CD14-positive monocyte (primary cell): ENCODE data around the gene PXDN. TPM values are rescaled to one million over a fixed set of nuclear protein-coding genes. Genes with fewer than 3 reads are reported as not detected.

Experiments
- DNase-seq, 3 donors: peaks; one replicate each; pipeline ENCODE4 v3.0.0-alpha.2; 2011 to 2022
- H2AFZ ChIP-seq: 2 replicates; pipeline ENCODE4 v1.6.0; 2012; ENCODE audit warnings: mild to moderate bottlenecking, low read depth, low read length, inconsistent platforms; ENCODE audit not compliant: insufficient read depth, poor library complexity, severe bottlenecking
- H3K27ac ChIP-seq, 2 donors: 1 replicate in 1 of 2; 2 replicates in 1 of 2; pipeline ENCODE4 v1.5.1; 2012 to 2013; ENCODE audit warnings: low read length in 2 of 2, control low read depth in 1 of 2, inconsistent platforms in 1 of 2, low read depth in 1 of 2, mild to moderate bottlenecking in 1 of 2
- H3K27me3 ChIP-seq, 2 donors: one replicate each; pipeline versions ENCODE4 v1.6.0 to v1.6.1; 2011 to 2013; ENCODE audit warnings: low read length in 2 of 2; ENCODE audit not compliant: control insufficient read depth in 2 of 2, insufficient read depth in 2 of 2
- H3K36me3 ChIP-seq, 2 donors: replicated peaks in 1 of 2; 1 replicate in 1 of 2; 2 replicates in 1 of 2; pipeline versions ENCODE4 v1.5.1 to v1.6.1; 2012 to 2013; ENCODE audit warnings: low read length in 2 of 2, control low read depth in 1 of 2, inconsistent platforms in 1 of 2, mild to moderate bottlenecking in 1 of 2; ENCODE audit not compliant: insufficient read depth in 2 of 2, control insufficient read depth in 1 of 2
- H3K4me1 ChIP-seq, 2 donors: 1 replicate in 1 of 2; 2 replicates in 1 of 2; pipeline versions ENCODE4 v1.5.1 to v1.6.1; 2012 to 2013; ENCODE audit warnings: low read length in 2 of 2, control low read depth in 1 of 2, inconsistent platforms in 1 of 2, mild to moderate bottlenecking in 1 of 2, moderate library complexity in 1 of 2; ENCODE audit not compliant: insufficient read depth in 2 of 2, control insufficient read depth in 1 of 2
- H3K4me2 ChIP-seq: replicated peaks from 2 replicates; pipeline ENCODE3; 2012; ENCODE audit warnings: low read length, moderate library complexity, mild to moderate bottlenecking; ENCODE audit not compliant: poor library complexity, severe bottlenecking; ENCODE audit errors: extremely low read depth
- H3K4me3 ChIP-seq, 3 experiments: fragments of 200-600 bp in 1 of 3; sonication (generic) in 1 of 3; replicated peaks in 1 of 3; 1 replicate in 2 of 3; 2 replicates in 1 of 3; pipeline ENCODE4 v1.5.1; 2011 to 2013; ENCODE audit warnings: low read length in 3 of 3, mild to moderate bottlenecking in 3 of 3, control low read depth in 2 of 3, low read depth in 2 of 3, inconsistent platforms in 1 of 3, moderate library complexity in 1 of 3
- H3K79me2 ChIP-seq: 2 replicates; pipeline ENCODE4 v1.6.0; 2012; ENCODE audit warnings: mild to moderate bottlenecking, control low read depth, inconsistent platforms, low read length, moderate library complexity; ENCODE audit not compliant: insufficient read depth
- H3K9ac ChIP-seq: 2 replicates; pipeline ENCODE4 v1.6.0; 2017; ENCODE audit warnings: low read length, mild to moderate bottlenecking; ENCODE audit not compliant: insufficient read depth, poor library complexity, severe bottlenecking
- H3K9me3 ChIP-seq, 2 donors: replicated peaks in 1 of 2; 1 replicate in 1 of 2; 2 replicates in 1 of 2; pipeline versions ENCODE4 v1.5.1 to v1.6.1; 2012 to 2013; ENCODE audit warnings: low read length in 2 of 2, control low read depth in 1 of 2; ENCODE audit not compliant: control insufficient read depth in 1 of 2, insufficient read depth in 1 of 2
- H4K20me1 ChIP-seq: 2 replicates; pipeline ENCODE4 v1.6.0; 2012; ENCODE audit warnings: mild to moderate bottlenecking, low read length, control low read depth, moderate library complexity; ENCODE audit not compliant: insufficient read depth
- H3K27ac Mint-ChIP-seq, 7 donors: one replicate each; pipeline ENCODE4 v1.8.0; 2020; ENCODE audit warnings: mild to moderate bottlenecking in 7 of 7, mixed read lengths in 7 of 7, moderate library complexity in 6 of 7, inconsistent platforms in 2 of 7
- H3K27me3 Mint-ChIP-seq, 3 donors: one replicate each; pipeline ENCODE4 v1.8.0; 2021 to 2022; ENCODE audit warnings: low read depth in 3 of 3, mild to moderate bottlenecking in 3 of 3, mixed read lengths in 3 of 3, moderate library complexity in 3 of 3, inconsistent platforms in 1 of 3
- H3K36me3 Mint-ChIP-seq, 2 donors: one replicate each; pipeline ENCODE4 v1.8.0; 2020; ENCODE audit warnings: mixed read lengths in 2 of 2, inconsistent platforms in 1 of 2, mild to moderate bottlenecking in 1 of 2
- H3K4me1 Mint-ChIP-seq: one replicate; pipeline ENCODE4 v1.8.0; 2020; ENCODE audit warnings: mild to moderate bottlenecking, mixed read lengths
- H3K4me3 Mint-ChIP-seq, 2 donors: one replicate each; pipeline ENCODE4 v1.8.0; 2020; ENCODE audit warnings: mild to moderate bottlenecking in 2 of 2, mixed read lengths in 2 of 2, moderate library complexity in 1 of 2
- H3K9me3 Mint-ChIP-seq, 7 donors: one replicate each; pipeline ENCODE4 v1.8.0; 2020 to 2022; ENCODE audit warnings: mixed read lengths in 7 of 7, mild to moderate bottlenecking in 6 of 7, moderate library complexity in 6 of 7, inconsistent platforms in 2 of 7
- CTCF ChIP-seq: fragments of 200-600 bp; IDR thresholded peaks from one replicate; pipeline ENCODE4 v1.8.0; 2022; ENCODE audit warnings: antibody characterized with exemption, mild to moderate bottlenecking
- WGBS: methylation state at CpG from one replicate; pipeline ENCODE4 v1.1.5; 2013; ENCODE audit warnings: missing lambda C conversion rate; ENCODE audit not compliant: insufficient coverage; 5-methylcytosine and 5-hydroxymethylcytosine counted together
- intact Hi-C, 2 donors: fragments of 100-400 bp; cut with micrococcal nuclease; formaldehyde crosslinking; loops; one replicate each; pipeline versions ENCODE4 v1.15.0 to v1.15.1; 2023
- polyA plus RNA-seq, 3 donors: library from polyadenylated mRNA; depleted of rRNA in 1 of 3; unstranded in 2 of 3; stranded (reverse) in 1 of 3; fragments of 300-500 nt in 2 of 3; fragments of >200 nt in 1 of 3; fragmentation: Illumina TruSeq in 2 of 3; gene quantifications; 1 replicate in 2 of 3; 2 replicates in 1 of 3; pipeline ENCODE4 v1.2.3, GENCODE V29; 2012 to 2021

The PXDN gene
- polyA plus RNA-seq, 3 donors, result not detected

- no peaks in the 10 kb centered on the region for H3K4me1 ChIP-seq
- H3K9me3 ChIP-seq, result no peaks in the 10 kb centered on the region
- no peaks in the 10 kb centered on the region for H4K20me1 ChIP-seq
- no peaks in the 10 kb centered on the region for H3K36me3 ChIP-seq
- 68% methylated on average over 2 of the region's 6 CpGs for WGBS
- no peaks in the 10 kb centered on the region for H3K27me3 ChIP-seq
- H3K4me3 Mint-ChIP-seq, result no peak overlapping the region
- no peak overlapping the region for H3K4me2 ChIP-seq
- H3K27me3 Mint-ChIP-seq, result peaks cover 3 to 4% (median 3%) of the 10 kb centered on the region in 3 donors
- DNase-seq, result no peak
- H2AFZ ChIP-seq, result no peak overlapping the region
- H3K27ac Mint-ChIP-seq, result no peak overlapping the region
- no peaks in the 10 kb centered on the region for H3K4me1 Mint-ChIP-seq
- no peak for TF ChIP-seq CTCF
- no peaks in the 10 kb centered on the region for H3K79me2 ChIP-seq
- intact Hi-C loops, result no loop called here
- no peaks in the 10 kb centered on the region for H3K36me3 Mint-ChIP-seq
- H3K27ac ChIP-seq, result no peak overlapping the region
- H3K9ac ChIP-seq, result no peak overlapping the region
- H3K4me3 ChIP-seq, result no peak overlapping the region
- peaks cover 0 to 2% (median 0%) of the 10 kb centered on the region in 7 donors for H3K9me3 Mint-ChIP-seq
These were observed 46.2 kb upstream of the PXDN start for GRCh38 chr2:1790473-1790872.

GRCh38 chr2:1789610-1790009, 45.3 kb upstream of the PXDN start:
- Histone ChIP-seq H4K20me1 (no peaks in the 10 kb centered on the region), H3K9me3 (no peaks in the 10 kb centered on the region), H3K4me3 (no peak overlapping the region), H3K4me2 (no peak overlapping the region), H3K79me2 (no peaks in the 10 kb centered on the region), H3K9ac (no peak overlapping the region), H2AFZ (no peak overlapping the region), H3K36me3 (no peaks in the 10 kb centered on the region), H3K27ac (no peak overlapping the region), H3K4me1 (no peaks in the 10 kb centered on the region), H3K27me3 (no peaks in the 10 kb centered on the region)
- DNase-seq, result no peak
- Mint-ChIP-seq H3K4me3 (no peak overlapping the region), H3K9me3 (peaks cover 0 to 2% (median 0%) of the 10 kb centered on the region in 7 donors), H3K27me3 (peaks cover 3 to 7% (median 5%) of the 10 kb centered on the region in 3 donors), H3K36me3 (no peaks in the 10 kb centered on the region), H3K27ac (no peak overlapping the region), H3K4me1 (no peaks in the 10 kb centered on the region)
- intact Hi-C loops, result no loop called here
- WGBS, result 96% methylated on average over 5 of the region's 11 CpGs
- TF ChIP-seq CTCF, result peak; percentile 11
